Muscle of arm (tissue), 12 donors: ENCODE results near the gene MARF1. TPM values are rescaled to one million over a fixed set of nuclear protein-coding genes. Genes with fewer than 3 reads are reported as not detected.

Experiments used
- DNase-seq: peaks from one replicate; pipeline ENCODE4 v3.0.0-alpha.2; 2013
- polyA plus RNA-seq, 12 donors: library from polyadenylated mRNA; unstranded; fragments of 120-200 nt; gene quantifications; one replicate each; pipeline ENCODE4 v1.2.1, GENCODE V29; 2013; ENCODE audit not compliant: insufficient read length in 12 of 12

MARF1 gene
- polyA plus RNA-seq, 12 donors, result 29.0 to 58.9 (median 38.2) TPM; not detected in 1

DNA sequence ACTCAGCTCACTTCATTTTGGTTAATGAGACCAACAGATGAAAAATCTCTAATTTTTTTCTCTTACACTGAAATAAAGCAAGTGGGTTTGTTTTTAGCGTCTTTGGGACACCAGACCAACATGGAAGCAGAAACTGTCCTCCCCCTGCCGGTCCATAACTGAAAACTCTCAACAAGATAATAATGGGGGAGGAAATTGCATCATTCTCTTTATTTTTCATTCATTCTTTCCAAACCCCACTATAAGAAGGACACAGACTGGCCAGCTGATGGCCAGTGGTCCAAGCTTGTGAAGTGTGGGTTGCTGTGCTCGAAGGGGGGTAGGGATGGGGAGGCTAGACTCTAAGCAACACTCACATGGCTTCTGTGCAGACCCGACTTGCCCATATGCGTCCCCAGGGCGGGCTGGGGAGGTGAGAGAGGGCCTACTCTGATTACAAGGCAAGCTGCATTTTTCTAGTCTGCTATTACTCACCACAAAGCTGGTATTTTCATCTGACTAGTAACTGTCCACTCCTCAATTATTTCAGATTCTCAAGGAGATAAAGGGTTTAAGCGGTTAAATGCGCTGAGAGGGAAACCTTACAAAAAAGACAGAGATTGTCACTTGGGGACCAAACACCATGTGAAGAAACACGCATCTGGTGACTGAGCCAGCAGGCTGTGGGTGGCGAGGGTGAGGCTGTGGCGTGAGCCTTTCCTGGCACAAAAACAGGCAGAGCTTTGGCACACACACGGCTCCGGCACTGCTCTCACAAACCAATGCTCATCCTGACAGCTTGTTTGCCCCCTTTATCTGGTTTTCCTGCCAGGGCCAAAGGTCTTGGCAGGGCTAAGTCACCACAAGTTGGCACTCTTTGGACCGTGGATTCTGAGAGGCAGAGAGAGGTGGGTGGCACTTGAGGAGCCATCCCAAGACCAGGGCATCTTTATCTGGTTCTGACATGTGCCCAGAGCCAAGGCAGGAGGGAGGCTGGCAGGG lies 38.2 kb downstream of the MARF1 start:
- DNase-seq, result no peak

GRCh38 chr16:15602285-15603044 lies 40.5 kb downstream of the MARF1 start:
- no peak for DNase-seq

GRCh38 chr16:15601212-15601879 lies 41.6 kb downstream of the MARF1 start:
- DNase-seq, result no peak

DNA sequence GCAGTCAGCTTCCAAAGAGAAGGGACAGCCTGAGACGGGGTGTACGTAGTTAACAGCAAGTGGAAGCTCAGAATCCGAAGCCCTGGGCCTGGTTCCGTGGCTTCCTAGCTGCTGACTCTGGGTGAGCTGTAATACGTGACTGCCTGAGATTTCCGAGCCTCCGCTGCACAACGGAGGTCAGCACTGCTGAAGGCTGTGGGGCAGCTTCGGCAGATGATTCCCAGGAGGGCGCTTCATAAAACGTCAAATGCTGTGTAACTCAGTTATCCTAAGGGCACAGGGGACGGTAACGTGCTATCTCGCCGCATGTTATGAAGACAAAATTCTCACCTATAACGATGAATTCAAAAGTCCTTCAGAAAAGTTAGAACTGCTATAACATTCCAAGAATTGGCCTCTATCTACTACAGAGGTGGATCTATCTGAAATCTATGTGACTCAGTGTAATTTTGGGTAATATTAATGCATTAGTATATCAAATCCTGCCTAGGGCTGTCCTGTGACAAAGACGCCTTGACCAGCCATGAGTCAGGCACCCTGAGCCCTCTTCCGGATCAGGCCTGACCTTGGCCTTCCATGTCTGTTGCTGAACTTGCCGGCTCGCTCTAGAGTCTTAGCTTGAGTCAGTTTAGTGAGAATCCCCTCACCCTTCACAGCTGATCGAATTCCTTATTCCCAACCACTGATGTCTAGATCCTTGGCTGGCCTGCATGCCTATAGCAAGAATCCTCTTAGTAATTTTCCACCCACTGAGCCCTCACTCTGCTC lies 43.5 kb downstream of the MARF1 start:
- DNase-seq, result no peak

GRCh38 chr16:15598648-15599190 lies 44.2 kb downstream of the MARF1 start:
- no peak for DNase-seq

- DNase-seq, result no peak
These were observed 44.9 kb downstream of the MARF1 start for GRCh38 chr16:15597822-15598647.

DNA sequence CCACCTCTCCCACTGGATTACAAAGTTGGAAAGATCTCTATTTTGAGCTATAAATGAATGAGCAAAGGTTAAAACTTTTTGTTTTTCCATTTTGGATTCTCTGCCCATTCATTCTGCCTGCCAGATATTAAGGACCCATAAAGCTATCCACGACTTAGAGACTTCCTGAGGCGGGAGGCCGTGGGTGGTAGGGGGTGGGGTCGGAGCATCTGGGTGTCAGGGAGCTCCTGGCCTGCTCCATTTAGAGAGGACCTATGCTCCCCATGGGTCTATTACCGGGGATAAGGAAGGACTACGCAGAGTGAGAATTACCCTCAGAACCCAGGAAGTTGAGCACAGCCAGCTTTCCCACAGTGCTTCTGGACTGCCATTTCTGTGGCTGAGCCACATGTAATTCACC lies 45.8 kb downstream of the MARF1 start:
- DNase-seq, result no peak

- DNase-seq, result no peak
These were observed 48.1 kb downstream of the MARF1 start for GRCh38 chr16:15594711-15595320.

DNA sequence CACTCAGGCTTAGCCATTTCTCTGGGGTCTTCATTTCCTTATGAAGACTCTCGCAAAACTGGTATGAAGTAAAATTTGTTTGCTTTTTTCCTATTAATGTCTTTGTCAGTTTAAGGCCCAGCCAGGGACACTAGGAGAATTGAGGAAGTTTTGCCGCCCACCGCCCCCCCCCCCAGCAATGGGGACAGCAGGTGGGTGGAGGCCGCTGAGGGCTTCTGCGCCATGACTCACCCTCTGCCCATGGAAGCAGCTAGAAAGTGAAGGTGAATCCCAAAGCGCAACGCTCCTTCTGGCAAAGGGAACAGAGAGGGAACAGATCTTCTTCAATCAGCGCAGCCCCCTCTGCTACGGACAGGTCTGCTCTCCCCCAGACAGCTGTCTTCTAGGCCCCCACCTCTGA lies 49.7 kb downstream of the MARF1 start:
- DNase-seq, result no peak

DNA sequence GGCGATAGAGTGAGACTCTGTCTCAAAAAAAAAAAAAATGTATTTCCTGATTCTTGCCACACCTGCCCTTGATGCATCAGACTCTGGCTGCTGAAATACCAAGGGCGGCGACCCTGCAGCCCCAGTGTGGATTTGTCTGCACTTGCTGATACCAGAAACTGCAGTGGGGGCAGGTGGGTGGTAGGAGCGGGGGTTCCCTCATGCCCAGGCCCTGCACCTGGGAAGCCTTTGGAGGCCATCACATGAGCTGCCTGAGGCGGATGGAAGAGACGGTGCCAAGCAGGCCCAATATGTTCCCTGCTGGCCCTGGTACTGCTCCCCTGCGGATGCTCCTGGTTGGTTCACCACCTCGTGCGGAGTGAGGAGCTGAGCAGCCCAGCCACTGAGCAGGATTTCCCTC lies 50.6 kb downstream of the MARF1 start:
- no peak for DNase-seq

DNA sequence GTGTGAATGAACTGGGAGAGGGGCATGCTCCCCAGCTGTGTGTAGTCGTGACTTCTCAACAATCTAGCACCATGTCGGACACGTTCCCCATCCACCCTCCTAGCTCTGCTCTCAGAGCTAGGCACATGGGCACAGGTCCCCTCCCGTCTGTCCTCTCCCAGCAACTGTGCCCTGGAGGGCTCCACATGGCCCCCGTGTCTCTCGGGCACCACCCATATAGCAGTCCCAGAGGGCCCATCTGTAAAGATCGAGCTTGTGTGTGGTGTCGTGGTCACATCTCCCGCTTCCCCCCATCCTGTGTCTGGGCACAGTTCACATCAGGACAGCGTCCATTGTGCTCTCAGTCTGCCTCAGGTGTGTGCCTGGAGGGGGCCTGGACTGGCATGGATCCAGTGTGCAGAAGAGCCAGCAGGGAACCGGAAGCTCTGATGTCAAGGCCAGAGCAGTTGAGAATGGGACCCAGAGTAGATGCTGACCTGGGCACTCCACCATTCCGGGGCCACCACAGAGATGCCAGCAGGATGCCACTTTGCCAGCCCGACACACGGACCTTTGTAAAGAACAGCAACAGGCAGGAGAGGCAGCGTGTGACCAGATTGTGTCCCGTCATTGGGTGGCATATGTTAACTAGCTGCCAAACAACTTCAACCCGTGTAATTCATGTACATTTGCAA lies 55.7 kb downstream of the MARF1 start:
- no peak for DNase-seq

GRCh38 chr16:15586716-15587115 lies 56.2 kb downstream of the MARF1 start:
- DNase-seq, result no peak

- DNase-seq, result no peak
These were observed 57.0 kb downstream of the MARF1 start for GRCh38 chr16:15585956-15586355.

DNA sequence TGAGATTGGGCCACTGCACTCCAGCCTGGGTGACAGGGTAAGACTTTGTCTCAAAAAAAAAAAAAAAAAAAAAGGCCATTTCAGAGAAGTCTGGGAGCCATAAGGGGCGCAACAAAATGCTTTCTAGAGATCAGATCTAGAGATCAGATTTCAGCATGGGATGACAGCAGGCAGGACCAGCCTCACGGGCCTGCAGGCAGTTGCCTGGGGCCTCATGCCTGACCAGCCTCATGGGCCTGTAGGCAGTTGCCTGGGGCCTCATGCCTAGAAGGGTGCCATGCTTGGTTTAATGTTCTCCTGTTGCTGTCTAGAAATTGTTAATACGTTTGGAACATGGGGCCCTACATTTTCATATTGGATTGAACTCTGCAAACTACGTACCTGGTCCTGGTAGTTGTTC lies 59.4 kb downstream of the MARF1 start:
- no peak for DNase-seq

DNA sequence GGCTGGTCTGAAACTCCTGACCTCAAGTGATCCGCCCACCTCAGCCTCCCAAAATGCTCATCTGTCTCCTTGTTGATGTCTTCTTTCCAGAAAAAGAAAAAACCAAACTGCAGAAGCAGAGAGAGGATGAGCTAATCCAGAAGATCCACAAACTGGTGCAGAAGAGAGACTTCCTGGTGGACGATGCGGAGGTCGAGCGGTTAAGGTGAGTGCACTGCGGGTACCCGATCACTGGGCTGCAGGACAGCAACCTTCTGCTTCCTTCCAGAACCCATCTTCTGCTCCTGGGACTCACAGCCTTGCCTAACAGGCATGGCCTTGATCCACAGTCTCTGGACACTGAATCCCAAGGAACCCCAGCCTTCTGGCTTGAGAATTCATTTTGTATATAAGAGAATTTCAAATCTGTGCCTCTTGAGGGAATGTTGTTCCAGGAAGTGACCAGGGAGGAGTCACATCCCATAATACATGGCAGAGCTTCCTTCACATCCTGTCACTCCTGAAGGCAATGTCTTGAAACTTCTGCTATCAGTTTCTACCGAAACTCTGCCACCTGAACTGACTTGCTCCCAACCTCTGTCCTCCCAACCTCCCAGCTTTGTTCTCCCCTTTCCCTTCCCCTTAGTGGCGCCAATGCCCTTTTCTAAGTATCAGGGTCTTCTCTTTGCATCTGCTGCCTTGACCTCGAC lies 61.7 kb downstream of the MARF1 start:
- DNase-seq, result no peak

DNA sequence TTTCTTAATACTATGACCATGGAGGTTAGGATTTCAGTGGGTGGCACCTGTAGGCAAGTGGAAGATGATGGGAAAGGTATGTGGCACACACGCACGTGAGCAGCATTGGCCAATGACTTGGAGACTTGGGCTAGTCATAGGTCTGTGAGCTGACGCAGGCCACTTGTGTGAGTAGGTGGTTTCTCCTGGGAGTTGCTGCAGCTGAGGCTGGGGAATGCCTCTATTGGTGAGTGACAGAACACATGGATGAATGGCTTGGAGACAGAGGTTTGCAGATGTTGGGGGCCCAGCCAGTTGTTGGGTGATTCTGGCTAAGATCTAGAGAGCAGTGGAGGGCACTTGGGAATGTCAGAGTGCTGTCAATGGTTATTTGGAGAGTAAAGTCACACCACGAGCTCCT lies 64.1 kb downstream of the MARF1 start:
- no peak for DNase-seq

- no peak for DNase-seq
These were observed 65.7 kb downstream of the MARF1 start for GRCh38 chr16:15576960-15577958.
